ENCODE data around the gene RNF149.

DNA sequence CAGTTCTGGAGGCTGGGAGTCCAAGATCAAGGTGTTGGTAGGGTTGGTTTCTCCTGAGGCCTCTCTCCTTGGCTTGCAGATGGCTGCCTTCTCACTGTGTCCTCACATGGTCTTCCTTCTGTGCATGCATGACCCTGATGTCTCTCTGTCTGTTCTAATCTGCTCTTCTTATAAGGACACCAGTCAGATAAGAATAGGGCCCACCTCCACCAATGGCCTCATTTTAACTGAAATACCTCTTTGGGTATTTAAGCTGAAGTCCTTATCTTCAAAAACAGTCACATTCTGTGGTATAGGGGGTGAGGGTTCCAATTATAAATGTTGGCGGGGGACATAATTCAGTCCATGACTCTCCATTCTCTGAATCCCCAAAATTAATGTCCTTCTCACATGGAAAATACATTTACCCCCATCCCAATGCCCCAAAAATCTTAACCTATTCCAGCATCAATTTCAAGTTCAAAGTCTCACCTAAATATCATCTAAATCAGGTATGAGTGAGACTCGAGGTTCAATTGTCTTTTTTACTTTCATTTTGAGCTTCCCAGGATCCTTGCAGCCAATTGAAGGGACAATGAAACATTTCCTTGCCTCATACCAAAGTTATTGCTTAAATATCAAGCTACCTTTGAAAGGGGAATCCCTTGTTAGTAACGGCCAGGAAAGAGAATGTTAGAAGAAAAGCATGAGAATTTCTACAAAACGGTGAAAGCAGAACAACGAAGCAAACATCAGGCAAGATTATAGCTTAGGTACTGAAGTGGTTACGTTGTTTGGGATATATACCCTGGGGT lies 76.4 kb downstream of the RNF149 start:
- TF ChIP-seq CTCF (IDR thresholded peaks at IDR 0.05) (no peak), ZFX (IDR thresholded peaks at IDR 0.05; ENCODE audit: borderline replicate concordance) (no peak)
